HG03045 (cell line): Measurements from ENCODE around the gene BGN.
A peak's percentile ranks its signal among the peaks of the same experiment; 100 is the strongest.

Experiments used
- ATAC-seq: cut with Tn5 transposase; IDR thresholded peaks from one replicate; pipeline ENCODE4 v1.9.1; 2021; ENCODE audit warnings: mild to moderate bottlenecking, moderate library complexity; ENCODE audit not compliant: unreplicated experiment

The BGN gene

DNA sequence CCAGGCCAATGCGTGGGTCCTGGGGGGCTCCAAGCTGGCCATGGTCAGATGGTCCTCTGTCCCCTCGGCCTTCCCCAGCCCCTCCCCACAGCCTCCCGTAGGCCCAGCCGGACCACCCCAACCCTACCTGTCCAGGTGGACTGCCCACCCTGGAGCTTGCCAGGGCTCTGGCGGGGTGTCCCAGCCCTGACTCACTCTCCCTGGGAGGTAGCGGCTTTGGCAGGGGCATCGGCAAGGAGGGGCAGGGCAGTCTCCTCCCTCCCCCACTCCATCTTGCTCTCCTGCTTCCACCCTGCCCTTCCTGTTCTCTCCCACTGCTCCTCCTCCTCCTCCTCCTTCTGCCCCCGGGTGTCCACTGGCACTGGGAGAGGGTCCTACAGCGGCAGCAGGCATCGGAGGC is 7.4 kb downstream of the BGN start:
- no peak for ATAC-seq

DNA sequence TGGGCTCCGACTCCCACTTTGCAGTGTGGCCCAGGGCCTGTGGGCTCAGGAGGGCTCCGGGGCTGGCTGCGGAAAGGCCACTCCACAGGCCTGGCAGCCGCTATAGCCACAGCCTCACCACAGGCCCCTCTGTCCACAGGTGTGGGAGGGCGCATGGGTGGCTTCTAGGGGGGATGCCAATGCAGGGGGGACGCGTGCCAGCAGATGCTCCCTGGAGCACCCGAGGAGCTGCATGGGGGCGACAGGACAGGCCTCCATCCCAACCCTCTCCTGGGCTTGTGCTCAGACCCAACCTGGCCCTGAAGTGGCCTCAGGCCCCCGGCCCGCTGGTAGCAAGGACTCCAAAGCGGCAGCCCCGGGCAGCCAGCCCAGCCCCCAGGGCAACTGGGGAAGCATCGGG is 8.0 kb downstream of the BGN start:
- ATAC-seq: no peak

DNA sequence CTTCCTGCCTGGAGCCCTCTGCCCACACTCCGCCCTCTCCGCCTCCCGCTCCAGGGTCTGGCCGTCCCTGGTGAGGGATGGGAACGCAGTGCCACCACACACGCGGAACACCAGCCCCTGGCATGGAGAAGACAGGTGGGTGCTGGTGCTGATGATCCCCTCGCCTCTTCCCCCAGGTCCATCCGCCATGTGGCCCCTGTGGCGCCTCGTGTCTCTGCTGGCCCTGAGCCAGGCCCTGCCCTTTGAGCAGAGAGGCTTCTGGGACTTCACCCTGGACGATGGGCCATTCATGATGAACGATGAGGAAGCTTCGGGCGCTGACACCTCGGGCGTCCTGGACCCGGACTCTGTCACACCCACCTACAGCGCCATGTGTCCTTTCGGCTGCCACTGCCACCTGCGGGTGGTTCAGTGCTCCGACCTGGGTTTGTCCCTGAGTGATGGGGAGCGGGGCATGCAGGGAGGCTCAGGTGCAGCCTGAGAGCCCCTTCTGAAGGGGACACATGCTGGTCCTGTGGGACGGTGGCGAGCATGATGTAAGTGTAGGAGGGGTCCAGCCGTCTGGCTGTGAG is 9.8 kb downstream of the BGN start:
- no peak for ATAC-seq

DNA sequence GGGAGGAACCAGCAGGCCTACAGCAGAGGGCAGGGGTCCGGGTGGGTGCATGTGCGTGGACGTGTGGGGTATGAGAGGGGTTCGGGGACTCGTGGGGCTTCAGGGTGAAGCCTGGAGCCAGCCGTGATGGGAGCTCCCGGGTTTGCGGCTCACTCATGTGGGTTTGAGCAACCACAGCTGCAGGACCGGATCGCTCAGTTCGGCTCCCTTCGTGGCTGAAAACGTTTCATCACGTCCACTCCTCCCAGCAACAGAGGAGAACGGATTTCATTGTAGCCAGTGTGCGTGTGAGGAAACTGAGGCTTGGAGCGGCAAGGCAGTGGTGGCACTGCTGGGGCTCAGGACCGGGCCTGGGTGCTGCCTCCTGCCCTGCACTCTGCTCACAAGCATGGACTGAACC is 10.6 kb downstream of the BGN start:
- ATAC-seq: no peak

DNA sequence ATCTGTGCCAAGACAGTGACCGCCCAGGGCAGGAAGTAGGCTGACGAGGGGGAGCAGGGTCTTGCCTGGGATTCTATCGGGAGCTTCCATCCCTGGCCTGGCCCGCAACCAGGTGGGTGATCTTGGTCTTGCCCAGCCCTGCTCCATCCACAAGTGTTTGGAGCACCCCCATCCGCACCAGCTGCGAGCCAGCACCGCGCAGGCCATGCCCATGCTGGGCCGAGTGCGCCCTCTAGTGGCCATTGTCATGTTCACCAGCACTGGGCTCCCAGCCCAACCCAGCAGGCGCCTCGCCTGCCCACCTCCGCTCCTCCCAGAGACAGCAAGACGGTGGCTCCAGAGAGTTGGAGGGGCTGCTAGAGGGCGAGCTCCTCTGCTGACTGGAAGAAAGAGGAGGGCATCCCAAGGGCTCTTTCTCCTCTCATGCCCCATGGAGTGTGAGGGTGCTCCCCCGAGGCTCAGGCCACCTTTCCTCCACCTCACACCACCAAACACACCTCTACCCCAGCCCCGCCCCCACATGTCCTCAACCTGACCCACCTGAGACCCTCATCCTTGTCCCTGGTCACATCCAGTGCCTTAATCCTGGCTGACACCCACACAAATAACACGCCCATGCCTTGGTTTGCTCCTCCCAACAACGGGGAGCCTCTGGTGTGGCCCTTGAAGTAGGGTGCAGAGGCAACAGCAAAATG is 12.9 kb downstream of the BGN start:
- peak; percentile 86 for ATAC-seq

DNA sequence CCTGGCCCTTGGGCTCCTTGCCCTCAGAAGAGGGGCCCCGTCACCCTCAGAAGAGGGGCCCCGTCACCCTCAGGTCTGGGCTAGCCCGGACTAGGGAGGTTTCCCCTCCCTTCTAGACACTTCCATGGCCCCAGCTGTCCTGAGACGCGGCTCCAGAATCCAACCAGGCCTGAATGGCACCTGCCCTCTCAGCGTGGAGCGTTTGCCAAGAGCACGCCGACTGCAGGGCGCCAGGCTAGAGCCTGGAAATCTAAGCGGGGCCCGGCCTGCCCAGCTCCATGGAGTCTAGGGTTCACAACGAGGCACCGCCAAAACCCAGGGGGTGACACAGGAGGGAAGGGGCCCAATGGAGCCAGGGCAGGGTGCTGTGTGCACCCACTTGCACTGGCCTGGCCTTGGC is 14.8 kb downstream of the BGN start:
- no peak for ATAC-seq

DNA sequence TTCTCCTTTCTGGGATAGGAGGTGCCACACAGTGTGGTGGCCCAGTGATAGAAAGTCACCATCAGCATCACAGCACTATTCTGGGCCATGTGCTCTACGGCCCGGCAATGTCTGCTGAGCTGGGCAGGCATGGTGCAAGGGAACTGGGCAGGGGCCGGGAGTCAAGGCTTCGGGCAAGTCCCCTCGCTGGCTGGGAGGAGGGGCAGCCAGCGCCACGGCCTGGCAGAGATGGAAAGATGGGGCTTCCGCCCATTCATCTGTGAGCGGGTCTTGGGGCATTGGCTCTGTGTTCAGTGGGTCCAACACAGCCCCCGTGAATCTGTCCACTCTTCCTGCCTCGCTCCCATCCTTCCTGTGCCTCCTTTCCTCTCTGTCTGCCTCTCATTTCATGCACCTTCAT is 15.6 kb downstream of the BGN start:
- no peak for ATAC-seq

DNA sequence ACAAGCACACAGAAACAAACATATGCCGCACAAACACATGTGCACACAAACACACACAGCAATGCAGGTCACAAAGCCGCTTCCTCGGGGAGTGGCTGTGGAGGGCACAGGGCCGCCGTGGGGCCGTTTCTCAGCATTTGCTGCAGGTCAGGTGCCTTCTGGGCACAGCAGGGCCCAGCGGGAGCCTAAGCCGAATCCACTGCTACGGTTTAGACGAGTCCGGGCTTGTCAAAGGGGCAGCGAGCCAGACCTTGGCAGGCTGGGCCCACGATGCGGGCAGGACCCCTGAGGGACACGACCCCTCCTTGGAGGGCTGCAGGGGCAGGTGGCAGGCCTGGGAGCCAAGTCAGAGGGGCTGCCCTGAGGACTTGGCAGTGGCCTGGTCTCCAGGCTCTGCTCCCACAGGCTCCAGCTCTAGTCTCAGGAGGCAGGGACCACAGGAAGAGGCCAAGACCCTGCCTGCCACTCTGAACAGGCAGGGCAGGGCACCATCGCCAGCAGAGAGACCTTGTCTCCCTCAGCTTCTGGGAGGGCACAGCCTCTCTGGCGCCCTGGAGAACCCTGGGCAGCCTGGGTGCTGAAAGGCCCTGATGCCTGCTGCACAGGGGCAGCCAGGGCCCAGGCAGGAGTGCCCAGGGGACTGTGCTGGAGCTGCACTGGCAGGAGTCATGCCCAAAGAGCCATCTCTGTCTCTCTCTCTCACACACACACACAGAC is 17.2 kb downstream of the BGN start:
- ATAC-seq: no peak

DNA sequence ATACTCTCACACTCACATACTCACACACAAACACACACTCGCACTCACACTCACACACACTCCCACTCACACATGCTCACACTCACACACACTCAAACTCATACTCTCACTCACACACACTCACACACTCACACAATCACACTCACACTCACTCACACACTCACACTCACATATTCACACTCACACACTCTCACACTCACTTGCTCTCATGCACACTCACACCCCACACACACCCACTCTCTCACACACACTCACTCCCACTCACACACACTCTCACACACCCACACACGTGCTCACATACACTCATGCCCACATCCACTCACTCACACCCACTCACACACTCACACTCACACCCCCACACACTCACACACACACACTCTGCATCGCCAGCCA is 17.7 kb downstream of the BGN start:
- no peak for ATAC-seq

DNA sequence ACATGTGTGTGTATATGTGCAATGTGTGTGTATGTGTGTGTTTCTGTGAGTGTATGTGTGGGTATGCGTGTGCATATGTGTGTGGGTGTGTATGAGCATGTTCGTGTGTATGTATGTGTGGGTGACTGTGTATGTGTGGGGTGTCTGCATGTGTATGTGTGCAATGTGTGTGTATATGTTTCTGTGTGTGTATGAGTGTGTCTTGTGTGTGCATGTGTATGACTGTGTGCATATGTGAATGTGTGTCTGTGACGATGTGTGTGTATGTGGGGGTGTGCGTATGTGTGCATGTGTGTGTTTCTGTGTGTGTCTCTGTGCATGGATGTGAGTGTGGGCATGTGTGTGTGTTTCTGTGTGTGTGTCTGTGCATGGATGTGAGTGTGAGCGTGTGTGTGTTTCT is 18.5 kb downstream of the BGN start:
- ATAC-seq: no peak

DNA sequence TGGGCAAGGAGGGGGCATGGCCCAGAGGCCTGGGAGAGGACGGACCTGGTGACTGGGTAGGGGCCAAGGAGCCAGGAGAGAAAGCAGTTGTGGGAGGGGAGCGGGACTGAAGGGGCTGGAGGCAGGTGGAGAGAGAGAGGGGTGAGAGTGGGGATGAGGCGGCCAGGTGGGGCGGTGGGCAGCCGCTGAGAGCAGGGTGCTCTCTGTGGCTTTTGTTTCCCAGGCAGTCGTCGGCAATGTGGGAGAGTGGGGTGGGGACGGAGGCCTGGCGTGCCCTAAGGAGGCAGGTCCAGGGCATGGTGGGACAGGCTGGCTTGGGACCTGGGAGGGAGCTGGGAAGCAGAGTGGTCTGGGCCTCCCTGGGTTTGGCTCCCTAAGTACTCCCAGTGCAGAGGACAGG is 19.5 kb downstream of the BGN start:
- no peak for ATAC-seq

DNA sequence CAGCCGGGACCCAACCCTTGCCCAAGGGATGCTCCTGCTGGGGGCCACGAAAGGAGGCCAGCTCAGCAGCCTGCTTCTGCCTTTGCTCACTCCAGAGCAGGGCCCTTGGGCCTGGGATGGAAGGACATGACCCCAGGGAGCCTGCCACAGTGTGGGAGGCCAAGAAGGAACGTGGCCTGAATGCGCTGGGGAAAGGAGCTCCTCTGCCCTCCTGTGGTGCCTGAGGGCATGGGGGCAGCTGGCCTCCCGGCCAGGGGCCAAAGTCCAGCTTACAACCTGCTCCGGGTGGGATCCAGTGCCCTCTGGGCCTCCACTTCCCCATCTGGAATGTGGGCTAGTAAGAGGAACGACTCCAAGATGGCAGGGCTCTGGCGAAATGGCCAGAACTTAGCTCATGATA is 20.7 kb downstream of the BGN start:
- no peak for ATAC-seq

DNA sequence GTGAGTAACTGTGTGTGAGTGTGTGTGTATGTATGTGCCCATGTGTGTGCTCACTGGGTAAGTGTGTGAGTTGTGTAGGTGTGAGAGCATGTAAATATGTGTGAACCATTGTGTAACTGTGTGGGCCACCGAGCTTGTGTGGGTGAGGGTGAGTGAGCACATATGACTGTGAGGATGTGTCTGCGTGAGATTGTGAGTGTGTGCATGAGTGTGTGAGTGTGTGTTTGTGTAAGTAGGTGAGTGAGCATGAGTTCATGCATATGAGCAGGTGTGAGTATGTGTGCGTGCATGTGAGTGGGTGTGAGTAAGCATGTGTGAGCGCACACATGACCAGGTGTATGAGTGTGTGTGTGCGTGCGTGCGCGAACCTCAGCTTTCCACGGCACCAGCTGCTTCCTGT is 21.3 kb downstream of the BGN start:
- no peak for ATAC-seq

DNA sequence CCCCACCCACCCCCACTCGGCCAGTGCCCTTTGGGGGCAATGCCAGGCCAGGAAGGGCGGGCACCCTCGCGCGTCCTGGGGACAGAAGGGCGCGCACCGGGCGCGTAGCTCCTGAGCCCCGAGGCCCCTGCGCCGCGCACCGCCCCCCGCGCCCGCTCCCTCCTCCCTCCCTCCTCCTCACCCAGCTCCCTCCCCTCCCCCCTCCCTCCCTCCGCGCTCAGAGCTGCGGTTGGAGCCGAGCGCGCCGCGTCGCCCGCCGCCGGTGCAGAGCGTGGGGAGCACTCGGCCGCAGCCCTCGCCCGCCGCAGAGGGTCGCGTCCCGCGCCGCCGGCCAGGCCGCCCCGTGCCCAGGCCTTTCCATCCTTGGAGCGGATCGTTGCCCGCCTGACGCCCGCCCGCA is 22.6 kb downstream of the BGN start, which contains the start of gene ATP2B3:
Gene ATP2B3 (plus strand): TSS at position 220 of the 400 bp plus-strand sequence. CDS start 18,606 bp downstream, outside the sequence.
- no peak for ATAC-seq

DNA sequence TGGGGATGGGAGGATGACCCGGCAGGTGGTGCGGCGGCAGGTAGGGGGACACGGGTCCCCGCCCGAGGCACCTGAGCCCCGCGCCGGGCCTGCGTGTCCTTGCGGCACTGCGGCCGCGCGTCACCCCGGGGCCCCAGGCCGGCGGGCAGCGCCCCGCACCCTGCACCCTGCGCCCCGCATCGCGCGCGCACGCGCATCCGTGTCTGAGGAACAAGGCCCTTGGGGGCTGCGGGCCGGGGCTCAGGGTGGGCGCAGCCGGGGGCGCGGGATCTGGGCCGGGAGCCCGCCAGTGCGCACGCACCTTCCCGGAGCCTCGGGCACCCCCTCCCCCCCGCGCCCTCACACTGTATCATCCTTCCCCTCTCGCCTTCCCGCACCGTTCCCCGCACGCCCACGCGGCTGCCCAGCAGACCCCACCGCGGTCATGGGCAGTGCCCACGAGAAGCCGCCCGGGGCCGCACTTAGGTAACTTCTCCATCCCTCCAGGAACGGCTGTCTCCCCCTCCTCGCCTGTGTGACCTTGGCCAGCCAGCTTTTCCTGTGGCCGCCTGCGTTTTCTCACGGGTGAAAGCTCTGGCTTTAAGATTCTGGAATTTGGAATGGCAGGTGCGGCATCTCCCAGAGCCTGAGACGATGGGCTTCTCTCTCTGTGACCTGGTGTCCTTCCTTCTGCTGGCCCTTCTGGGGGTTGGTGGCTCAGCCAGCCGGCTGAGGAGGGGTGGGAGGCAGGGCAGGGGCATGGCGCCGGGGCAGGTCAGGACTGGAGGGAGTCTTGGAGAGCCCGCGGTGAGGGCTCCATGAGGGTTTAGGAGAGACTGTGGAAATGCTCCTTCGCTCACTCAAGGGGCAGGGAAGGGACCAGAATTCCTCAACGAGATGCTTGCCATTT is 23.4 kb downstream of the BGN start:
- no peak for ATAC-seq

DNA sequence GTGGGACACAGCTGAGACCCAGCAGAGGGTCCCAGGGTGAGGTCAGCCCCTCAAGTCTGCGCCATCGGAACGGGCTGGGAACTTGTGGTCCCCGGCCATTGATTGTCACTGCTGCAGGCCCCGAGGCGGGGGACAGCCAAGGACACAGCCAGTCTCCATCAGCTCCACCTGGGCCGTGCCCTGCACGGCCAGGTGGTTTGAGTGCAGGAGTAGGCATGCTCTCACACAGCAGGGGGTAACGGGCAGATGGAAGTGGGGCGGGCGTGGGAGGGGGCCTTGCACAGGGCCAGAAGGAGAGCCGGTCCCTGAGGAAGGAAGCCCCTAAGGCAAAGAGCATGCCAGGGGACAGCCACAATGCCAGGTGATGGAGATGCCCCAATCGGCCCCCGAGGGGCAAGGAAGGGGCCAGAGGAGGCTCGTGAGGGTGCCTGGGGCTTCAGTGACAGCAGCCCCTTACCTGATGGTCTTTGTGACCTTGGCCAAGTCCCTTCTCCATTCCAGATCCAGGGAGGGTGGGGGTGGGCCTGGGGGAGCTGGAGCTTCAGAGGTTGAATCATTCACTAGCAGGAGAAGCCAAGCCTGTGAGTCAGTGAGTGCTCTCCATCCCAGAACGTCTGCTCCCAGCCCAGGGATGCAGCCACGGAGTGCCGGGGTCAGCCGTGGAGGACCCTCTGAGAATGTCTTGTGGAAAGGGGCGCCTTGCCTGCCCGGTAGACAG is 24.9 kb downstream of the BGN start:
- no peak for ATAC-seq

DNA sequence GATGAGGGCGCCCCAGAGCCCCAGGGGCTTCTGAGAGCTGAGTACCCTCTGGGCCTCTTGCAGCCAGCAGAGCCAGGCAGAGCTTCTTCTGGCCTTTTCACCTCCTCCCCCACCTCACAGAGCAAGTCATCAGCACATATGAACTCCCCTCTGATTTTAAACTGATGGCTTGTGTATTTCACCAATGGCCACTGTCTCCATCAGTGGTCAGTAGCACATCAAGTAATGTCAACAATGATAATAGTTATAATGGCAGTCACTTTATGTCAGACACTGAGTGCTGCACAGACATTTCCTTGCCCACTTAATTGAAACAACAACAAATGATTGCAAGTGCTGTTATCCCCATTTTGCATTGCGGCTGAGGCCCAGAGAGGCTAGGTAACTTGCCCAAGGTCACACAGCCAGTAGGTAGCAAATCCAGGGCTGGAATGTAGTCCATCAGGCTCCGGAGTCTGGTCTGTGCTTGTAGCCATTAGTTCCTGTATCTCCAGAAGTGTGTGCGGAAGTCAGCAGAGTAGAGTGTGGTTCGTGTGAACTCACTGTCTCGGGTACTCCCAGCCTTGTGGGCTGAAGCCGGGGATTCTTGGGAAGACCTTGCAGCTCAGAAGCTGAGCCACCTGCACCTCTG is 25.6 kb downstream of the BGN start:
- no peak for ATAC-seq

DNA sequence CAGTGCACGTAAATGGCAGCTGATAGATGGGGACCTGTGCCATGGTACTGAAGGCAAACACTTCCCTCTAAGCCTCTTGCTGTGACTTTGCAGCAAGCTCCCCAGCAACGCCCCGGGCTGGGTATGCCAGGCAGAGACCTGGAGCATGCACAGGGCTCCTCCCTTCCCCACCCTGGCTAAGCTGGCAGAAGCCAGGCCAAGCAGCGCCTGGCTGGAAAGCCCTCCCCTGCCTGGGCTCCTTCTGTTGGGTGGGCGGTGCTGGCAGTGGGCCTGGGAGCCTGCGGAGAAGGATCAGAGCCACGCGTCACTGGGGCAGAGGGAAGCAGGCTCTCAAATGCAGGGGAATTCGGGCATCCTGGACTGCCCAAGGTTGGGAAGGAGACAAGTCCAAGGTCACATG is 26.3 kb downstream of the BGN start:
- ATAC-seq: no peak

DNA sequence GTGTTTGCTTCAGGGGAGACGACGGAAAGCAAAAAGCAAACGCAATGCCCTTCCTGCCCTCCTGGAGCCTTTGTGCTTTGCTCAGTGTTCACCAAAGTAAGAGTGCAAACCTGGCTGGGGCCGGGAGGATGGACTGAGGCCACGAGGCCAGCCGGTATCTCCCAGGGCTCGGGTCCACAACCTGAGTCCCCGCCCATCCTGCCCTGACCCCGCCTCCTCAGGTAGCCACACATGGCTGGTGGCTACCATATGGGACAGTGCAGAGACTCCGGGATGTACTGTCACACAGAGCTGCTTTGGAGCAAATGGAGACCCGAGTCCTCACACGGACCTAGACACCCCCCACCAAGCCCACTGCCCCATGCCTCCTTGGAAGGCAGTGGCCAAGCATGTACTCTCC is 27.5 kb downstream of the BGN start:
- ATAC-seq: no peak

DNA sequence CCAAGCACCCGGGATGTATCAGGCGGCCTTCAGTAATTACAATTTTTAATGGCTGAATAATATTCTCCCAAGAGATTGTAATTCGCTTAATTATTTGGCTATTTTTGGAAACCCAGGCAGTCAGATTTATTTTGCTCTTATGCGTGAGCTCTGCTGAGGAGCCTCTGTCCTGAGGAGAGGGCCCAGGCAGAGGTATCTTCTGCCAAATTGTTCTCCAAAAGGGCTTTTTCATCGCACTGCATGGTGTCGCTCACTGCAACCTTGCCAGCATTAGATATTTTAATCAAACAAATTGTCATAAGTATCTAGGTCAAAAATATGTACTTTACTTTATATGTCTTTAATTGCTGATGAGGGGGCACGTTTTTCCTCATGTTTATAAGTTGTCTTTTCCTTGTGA is 28.5 kb downstream of the BGN start:
- ATAC-seq: no peak
